Measurements from ENCODE around the gene SUSD5.

GRCh38 chr3:33159234-33159633 is 59.4 kb downstream of the SUSD5 start:
- TF ChIP-seq U2AF2 (IDR thresholded peaks at IDR 0.05; ENCODE audit: low read depth, low read length) = no peak
- TF ChIP-seq GABPA (IDR thresholded peaks at IDR 0.05; ENCODE audit: low read depth, low read length) = no peak
- no peak for TF ChIP-seq GABPA (CRISPR knock-in tag; IDR thresholded peaks at IDR 0.05; ENCODE audit: low read depth)
- no peak for TF ChIP-seq SP140L (CRISPR knock-in tag; IDR thresholded peaks at IDR 0.05; ENCODE audit: borderline replicate concordance)
- no peak for TF ChIP-seq ETV5 (CRISPR knock-in tag; IDR thresholded peaks at IDR 0.05; ENCODE audit: borderline replicate concordance)
- TF ChIP-seq CCDC6 (CRISPR knock-in tag; IDR thresholded peaks at IDR 0.05) = no peak
- TF ChIP-seq, protein P1, sequence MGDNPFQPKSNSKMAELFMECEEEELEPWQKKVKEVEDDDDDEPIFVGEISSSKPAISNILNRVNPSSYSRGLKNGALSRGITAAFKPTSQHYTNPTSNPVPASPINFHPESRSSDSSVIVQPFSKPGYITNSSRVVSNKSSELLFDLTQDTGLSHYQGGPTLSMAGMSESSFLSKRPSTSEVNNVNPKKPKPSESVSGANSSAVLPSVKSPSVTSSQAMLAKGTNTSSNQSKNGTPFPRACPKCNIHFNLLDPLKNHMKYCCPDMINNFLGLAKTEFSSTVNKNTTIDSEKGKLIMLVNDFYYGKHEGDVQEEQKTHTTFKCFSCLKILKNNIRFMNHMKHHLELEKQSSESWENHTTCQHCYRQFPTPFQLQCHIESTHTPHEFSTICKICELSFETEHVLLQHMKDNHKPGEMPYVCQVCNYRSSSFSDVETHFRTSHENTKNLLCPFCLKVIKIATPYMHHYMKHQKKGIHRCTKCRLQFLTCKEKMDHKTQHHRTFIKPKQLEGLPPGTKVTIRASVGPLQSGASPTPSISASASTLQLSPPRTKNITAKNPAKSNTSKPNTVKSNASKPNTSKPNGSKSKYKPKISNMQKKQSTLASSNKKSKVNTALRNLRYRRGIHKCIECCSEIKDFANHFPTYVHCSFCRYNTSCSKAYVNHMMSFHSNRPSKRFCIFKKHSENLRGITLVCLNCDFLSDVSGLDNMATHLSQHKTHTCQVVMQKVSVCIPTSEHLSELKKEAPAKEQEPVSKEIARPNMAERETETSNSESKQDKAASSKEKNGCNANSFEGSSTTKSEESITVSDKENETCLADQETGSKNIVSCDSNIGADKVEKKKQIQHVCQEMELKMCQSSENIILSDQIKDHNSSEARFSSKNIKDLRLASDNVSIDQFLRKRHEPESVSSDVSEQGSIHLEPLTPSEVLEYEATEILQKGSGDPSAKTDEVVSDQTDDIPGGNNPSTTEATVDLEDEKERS (CRISPR knock-in tag; IDR thresholded peaks at IDR 0.05) = no peak
- TF ChIP-seq ATAD3A (CRISPR knock-in tag; IDR thresholded peaks at IDR 0.05) = no peak
- no peak for TF ChIP-seq YY1 (IDR thresholded peaks at IDR 0.05; ENCODE audit: insufficient read depth, insufficient replicate concordance, low read depth, low read length)
- TF ChIP-seq ZFAT (CRISPR knock-in tag; conservative IDR thresholded peaks at IDR 0.05) = no peak
- TF ChIP-seq, protein P2, sequence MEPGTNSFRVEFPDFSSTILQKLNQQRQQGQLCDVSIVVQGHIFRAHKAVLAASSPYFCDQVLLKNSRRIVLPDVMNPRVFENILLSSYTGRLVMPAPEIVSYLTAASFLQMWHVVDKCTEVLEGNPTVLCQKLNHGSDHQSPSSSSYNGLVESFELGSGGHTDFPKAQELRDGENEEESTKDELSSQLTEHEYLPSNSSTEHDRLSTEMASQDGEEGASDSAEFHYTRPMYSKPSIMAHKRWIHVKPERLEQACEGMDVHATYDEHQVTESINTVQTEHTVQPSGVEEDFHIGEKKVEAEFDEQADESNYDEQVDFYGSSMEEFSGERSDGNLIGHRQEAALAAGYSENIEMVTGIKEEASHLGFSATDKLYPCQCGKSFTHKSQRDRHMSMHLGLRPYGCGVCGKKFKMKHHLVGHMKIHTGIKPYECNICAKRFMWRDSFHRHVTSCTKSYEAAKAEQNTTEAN (CRISPR knock-in tag; conservative IDR thresholded peaks at IDR 0.05) = no peak
- TF ChIP-seq POLR2AphosphoS5 (IDR thresholded peaks at IDR 0.05; ENCODE audit: low read depth, low read length) = no peak
- TF ChIP-seq MAFK (conservative IDR thresholded peaks at IDR 0.05 in 1 of 2, IDR thresholded peaks at IDR 0.05 in 1 of 2; ENCODE audit: low read length in 2 of 2) = no peak
- no peak for TF ChIP-seq RELA (CRISPR knock-in tag; IDR thresholded peaks at IDR 0.05)
